ENCODE results near the gene TCEA3. TPM values are rescaled to one million over a fixed set of nuclear protein-coding genes. Genes with fewer than 3 reads are reported as not detected.

TCEA3 gene
- polyA plus RNA-seq, 3 donors, result 10.9 to 77.7 (median 19.1) TPM

DNA sequence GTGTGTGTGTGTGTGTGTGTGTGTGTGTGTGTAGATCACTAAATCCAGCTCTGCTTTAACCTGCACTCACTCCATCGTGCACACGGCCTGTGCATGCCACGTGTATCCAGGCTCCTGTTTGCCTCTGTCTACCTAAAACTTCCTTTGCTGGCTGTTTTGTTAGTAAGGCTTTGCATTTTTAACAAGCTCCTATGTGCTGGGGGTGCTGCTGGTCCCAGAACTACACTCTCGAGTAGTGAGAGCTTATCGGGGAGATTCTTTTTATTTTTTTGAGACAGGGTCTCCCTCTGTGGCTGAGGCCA is 596 bp upstream of the TCEA3 start:
- WGBS, 3 donors, result 23 to 40% (median 28%) methylated on average over 5 of the region's 5 CpGs
- H3K27ac ChIP-seq (ENCODE audit: low read depth, low read length), result no peak overlapping the region

DNA sequence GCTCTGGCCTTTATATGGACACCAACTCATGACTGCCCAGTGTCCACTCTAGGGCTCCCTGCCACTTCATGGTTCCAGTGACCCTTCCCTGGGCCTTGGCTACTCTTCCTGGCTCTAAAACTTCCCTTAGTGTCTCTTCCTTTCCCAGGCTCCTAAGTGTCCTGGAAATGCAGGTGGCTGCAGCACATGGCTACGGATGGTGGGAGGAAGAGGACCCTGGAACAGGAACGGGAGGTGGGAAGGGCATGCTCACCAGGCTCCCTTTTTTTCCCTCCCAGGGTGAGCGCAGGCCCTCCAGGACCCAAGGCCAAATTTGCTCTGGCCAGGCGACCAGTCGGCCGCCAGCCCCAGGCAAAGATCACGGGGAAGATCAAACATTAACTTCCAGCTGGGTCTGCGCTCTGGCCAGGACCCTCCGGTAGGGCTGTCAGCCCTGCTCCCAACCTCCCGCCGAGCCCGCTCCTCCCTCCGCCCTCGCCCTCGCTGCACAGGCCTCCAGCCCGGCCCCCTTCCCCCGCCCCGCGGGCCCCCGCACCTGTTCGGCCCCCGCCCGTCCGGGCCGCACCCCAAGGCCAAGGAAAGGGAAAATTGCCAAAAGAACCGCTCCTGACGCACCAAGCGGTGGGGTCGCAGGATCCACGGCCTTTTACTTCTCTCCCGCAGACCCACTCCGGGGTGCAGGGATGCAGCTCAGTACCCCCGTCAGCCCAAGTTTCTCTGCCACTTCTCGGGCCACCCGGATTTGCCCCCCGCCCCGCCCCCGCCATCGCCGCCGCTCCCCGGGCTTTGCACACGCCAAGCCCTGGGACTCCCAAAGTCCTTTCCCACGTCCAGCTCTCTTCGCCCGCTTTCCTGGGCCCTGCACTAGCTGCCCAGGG is 894 bp downstream of the TCEA3 start:
- WGBS, 3 donors, result 4 to 10% (median 7%) methylated on average over 25 to 46 of the region's 46 CpGs
- H3K27ac ChIP-seq (ENCODE audit: low read depth, low read length), result no peak overlapping the region

DNA sequence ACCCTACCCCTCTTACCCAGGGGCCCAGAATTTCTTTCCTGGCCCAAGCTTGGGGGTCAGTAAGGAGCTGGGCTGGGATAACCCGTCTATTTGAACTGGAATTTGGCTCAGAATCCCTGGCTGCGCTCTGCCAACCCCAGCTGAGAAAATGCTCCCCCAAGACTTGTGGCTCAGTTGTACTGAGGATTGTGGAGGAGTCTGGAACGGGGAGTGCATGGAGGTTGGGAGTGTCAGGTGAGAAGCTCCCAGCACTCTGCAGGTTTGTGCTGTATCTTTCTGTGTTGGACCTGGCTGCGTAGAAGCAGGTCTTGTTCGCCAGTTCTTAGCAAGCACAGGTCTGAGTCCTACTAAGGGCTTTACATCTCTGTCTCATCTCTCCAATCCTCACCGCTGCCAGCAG is 1.6 kb downstream of the TCEA3 start:
- H3K27ac ChIP-seq (ENCODE audit: low read depth, low read length), result no peak overlapping the region
- 32 to 61% (median 57%) methylated on average over 6 of the region's 6 CpGs for WGBS, 3 donors

DNA sequence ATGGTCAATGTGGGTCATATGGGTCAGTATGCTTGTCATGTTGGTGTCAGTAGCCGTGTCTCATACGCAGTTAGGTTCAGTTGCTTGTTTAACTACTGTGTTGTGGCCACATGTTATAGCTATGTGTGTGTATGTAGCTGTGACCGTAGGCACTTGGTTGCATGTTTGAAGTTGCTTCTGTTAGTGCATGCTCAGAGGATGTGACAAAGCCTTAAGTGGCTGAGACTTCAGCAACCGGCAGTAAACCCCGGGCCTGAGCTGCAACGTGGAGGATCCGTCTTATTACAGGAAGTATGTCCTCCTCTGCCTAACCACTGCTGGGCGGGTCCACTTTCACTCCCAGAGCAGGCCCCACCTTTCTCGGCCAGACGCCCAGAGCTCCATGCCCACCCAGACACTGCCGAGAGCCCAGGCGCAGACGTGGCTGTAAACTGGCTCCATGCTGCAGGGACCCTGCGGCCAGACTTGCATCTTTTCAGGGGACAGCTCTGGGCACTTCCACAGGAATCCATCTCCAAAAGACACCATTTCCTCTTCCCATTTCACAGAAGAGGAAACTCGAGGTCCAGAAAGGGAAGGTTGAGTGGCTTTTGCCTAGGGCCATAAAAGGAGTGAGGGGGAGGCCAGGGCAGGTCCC is 2.2 kb downstream of the TCEA3 start:
- WGBS, 3 donors, result 5 to 12% (median 10%) methylated on average over 15 of the region's 15 CpGs
- no peak overlapping the region for H3K27ac ChIP-seq (ENCODE audit: low read depth, low read length)

DNA sequence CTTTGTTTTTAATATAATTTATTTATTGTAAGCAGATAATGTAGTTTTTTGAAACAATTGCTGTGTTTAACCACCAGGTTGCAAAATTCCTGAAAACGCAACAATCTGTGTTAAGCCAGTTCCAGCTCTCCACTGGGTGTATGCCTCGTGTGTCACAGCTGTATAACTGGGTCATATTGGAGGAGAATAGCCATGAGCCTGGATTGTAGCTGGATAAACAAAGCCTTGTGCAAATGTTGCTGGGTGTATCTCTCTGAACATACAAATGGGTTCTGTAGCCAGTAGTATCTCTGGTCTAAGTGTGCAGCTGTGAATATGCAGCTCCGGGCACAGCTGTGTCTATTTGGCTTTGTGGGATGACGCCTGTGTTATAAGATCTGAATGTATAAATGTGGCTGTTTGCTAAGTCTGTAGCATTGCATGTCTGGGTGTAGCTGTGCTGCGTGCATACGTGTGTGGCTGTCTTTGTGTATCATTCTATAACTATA is 2.8 kb downstream of the TCEA3 start:
- H3K27ac ChIP-seq (ENCODE audit: low read depth, low read length), result no peak overlapping the region
- WGBS, 3 donors, result 24 to 54% (median 52%) methylated on average over 6 of the region's 6 CpGs

DNA sequence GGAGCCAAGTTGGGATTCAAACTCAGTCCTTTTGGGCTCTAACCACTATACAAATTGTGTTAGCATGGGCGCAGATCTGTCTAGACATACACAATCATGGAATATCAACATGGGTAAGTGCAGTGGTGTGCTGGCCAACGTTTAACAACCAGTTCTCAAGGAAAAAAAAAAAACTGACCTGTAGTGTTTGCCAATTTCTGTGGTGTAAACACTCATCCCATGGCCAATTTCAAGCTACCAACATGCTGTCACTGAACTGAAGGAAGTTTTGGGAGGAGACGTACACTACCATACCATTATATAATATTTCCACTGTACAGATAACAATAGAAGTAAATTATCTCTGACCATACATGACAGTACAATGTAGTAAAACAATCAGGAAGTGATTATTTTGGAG is 3.2 kb downstream of the TCEA3 start:
- WGBS, 3 donors, result 38 to 71% (median 71%) methylated on average over 3 of the region's 3 CpGs
- no peak overlapping the region for H3K27ac ChIP-seq (ENCODE audit: low read depth, low read length)

DNA sequence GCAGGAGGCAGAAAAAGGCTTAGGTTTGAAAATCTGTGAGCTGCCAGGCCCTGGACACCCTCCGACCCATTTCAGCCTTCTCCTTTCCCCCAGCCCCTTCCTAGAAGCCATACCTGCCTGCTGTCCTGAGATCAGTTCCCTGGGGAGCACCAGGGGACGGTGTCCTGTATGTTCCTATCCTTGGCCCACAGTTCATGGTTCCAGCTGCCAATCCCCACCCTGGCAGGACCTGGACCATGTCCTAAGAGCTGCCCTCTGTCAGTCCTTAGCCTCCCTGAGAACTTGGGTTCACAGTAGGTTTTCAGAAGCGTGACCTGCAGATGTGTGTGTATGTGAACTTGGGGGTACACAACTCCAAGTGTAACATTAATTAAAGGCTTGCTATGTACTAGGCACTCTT is 3.8 kb downstream of the TCEA3 start:
- H3K27ac ChIP-seq (ENCODE audit: low read depth, low read length), result no peak overlapping the region
- 50 to 91% (median 72%) methylated on average over 3 of the region's 3 CpGs for WGBS, 3 donors

DNA sequence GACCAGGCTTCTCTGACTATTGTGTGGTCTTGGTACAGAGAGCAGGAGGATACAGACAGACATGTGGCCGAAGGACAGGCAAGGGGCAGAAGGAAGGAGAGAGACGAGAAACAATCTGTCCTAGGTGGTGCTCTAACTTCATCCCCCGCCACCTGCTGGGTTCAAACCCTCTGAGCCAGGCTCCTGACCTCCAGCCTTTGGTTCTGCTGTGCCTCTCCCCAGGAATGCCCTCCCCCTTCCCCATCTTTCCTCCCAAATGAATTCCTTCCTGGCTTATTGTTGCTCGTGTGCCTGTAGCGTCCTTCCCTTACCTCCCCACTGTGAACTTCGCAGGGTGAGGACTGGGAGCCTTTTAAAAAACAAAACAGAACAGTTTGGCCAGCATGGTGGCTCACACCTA is 5.4 kb downstream of the TCEA3 start:
- 70 to 87% (median 80%) methylated on average over 6 of the region's 6 CpGs for WGBS, 3 donors
- H3K27ac ChIP-seq (ENCODE audit: low read depth, low read length), result no peak overlapping the region

DNA sequence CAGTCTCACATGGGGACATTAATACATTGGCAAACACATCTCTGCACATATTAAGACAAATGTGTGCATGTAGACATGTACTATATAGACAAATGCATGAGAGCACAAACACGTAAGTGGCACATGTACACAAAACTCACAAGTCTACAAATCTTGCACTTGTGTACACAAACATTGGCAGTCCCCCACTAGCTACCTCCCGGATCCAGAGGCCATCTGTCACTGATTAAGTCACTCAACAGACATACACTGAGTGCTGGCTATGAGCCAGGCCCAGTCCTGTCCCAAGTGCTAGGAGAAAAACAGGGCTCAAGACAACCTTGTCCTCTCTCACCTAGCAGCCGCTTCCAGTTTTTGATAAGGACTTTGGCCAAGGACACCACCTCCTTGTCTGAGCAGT is 7.0 kb downstream of the TCEA3 start:
- no peak overlapping the region for H3K27ac ChIP-seq (ENCODE audit: low read depth, low read length)
- WGBS, 3 donors, result 27 to 74% (median 72%) methylated on average over 3 of the region's 3 CpGs

DNA sequence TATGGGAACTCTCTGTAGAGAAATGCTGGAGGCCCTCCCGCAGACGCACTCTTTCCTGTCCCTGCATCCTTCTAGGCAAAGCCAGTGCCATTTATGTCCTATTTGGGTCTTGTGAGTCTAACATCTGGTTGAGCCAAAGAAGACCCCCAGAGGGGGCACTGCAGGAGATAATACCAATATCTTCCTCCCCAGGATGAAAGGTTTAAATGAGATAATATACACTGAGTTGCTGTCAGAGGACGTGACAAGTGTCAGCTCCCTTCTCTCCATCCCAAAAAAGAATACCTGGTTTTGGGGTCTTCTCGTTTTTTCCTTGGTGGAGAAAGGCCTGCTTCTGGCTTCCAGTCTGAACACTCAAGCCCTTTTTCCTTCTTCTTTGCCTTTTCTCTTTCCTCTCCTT is 7.6 kb downstream of the TCEA3 start:
- WGBS, 3 donors, result 76 to 95% (median 90%) methylated on average over 4 of the region's 4 CpGs
- no peak overlapping the region for H3K27ac ChIP-seq (ENCODE audit: low read depth, low read length)

DNA sequence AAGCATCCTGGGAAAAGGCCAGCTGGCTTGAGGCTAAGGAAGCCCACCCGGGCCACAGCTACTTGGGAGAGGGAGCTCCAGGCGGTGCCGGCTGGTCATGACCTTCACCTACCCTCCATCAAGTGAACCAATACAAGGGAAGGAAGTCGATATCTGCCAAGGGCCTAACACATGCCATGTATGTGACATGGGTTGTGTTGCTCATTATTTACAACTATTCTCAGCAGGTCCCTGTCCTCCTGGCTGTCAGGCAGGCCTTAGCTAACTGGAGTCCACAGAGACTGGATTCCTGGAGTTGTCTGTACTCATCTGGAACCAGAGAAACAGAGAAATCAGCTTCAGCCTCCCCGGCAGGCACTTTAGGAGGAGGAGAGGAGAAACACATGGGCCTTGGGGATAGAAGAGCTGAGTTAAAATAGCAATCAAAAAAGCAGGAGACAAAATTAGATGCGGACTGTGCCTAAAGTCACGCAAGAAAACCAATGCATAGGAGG is 15.7 kb downstream of the TCEA3 start:
- 65 to 69% (median 68%) methylated on average over 7 of the region's 7 CpGs for WGBS, 3 donors
- no peak overlapping the region for H3K27ac ChIP-seq (ENCODE audit: low read depth, low read length)

DNA sequence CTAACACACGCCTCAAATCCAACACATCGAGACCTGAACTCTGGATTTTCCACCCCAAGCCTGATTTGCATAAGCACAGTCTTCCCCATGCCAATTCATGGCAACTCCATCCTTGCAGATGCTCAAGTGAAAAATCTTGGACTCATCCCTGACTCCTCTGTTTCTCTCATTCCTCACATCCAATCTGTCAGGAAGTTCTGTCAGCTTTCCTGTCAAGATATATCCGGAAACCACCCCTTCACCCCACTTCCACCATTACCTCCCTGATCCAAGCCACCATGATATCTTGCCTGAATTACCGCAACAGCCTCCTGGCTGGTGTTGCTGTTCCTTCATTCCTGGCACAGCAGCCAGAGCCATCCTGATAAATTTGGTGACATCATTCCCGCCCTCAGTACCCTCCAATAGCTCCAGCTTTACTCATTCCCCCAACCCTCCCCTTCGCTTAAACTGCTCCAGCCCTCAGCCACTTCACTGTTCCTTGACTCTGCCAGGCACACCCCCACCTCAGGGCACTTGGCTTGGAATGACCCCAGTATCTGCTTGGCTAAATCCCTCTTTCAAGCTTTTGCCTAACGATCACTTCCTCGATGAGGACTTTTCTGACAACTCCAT is 17.4 kb downstream of the TCEA3 start:
- 90 to 93% (median 92%) methylated on average over 8 of the region's 8 CpGs for WGBS, 3 donors
- no peak overlapping the region for H3K27ac ChIP-seq (ENCODE audit: low read depth, low read length)

DNA sequence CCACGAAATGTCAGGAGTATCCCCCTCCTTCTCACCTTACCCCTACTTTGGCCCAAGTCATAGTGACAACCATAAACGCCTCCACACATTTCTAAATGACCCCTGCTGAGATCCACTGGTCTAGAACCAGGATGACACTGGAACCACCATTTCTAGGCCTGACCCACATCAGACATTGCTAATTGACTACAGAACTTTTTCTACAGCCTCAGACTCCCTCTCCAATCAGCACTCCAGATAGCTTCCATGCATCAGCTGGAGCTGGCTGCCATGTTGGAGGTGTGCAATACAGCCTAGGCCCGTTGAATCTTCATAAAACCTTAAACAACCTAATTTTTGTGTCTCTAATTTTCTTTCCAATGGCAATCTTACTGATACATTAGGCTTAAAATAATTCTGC is 18.6 kb downstream of the TCEA3 start:
- no peak overlapping the region for H3K27ac ChIP-seq (ENCODE audit: low read depth, low read length)
- 52 to 89% (median 87%) methylated on average over 3 of the region's 3 CpGs for WGBS, 3 donors

DNA sequence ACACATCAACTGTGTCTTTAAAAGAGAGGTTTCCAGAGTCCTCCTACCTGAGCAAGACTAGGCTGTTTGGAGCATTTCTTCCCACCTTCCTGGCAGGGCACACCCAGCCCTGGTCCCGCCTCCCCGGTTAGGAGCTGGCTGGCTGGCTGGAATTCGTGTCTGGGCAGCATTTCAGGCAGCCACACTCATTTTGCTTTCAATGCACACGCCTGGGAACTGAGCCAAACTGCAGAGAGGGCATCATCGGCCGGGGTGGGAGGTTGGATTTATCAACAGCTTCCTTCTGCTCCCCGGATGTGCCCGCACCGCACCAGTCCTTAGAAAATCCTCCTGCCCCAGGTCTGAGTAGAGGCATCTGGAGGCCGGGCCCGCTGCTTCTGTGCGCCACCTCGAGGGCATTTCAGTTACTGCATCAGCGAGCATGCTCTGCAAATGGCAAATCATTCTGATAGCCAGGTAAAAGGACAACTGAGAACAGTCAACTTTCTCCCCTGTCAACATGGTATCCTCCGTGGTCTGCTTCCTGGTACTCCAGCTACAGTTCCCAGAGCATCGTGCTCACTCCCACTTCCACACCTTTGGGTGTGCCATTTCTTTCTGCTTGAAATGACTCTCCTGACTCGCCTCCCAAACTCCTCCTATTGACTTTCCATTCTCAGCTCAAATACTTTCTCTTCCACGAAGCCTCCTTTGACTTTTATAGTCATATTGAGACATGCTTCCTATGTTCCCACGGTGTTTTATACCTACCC is 20.6 kb downstream of the TCEA3 start:
- WGBS, 3 donors, result 7 to 10% (median 9%) methylated on average over 19 of the region's 19 CpGs

DNA sequence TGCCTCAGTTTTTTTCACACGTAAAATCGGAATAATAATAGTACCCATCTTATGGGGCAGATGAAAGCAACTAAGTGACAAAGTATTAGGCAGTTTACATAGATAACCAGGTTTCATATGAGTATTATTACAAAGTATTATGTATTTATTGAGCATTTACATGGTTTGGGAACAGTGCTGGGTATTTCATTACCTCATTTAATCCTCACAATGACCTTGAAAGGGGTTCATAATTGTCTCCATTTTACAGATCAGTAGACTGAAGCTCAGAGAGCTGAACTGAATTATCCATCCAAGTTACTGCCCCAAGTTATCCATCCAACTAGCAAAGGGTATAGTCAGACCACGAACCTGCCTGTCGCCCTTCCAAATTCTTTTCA is 21.2 kb downstream of the TCEA3 start:
- WGBS, 3 donors, result 56 to 89% (median 84%) methylated on average over 4 of the region's 4 CpGs
- no peak overlapping the region for H3K27ac ChIP-seq (ENCODE audit: low read depth, low read length)

More for the DNA sequence above, 20.6 kb downstream of the TCEA3 start:
- no peak overlapping the region for H3K27ac ChIP-seq (ENCODE audit: low read depth, low read length)

DNA sequence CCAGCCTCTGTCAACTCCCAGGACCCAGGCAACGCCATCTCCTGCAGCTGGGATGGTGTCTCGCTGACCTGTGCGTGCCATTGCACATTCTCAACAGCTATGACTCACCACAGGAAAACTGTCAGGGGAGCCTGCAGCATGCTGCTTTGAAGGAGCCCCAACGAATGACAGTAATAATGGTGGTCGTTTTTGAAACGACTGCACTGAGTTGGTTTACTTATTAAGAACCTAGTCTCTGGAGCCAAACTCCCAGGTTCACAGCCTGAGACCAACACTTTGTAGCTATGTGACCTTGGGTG is 21.6 kb downstream of the TCEA3 start:
- WGBS, 3 donors, result 23 to 31% (median 24%) methylated on average over 6 of the region's 6 CpGs
- no peak overlapping the region for H3K27ac ChIP-seq (ENCODE audit: low read depth, low read length)

DNA sequence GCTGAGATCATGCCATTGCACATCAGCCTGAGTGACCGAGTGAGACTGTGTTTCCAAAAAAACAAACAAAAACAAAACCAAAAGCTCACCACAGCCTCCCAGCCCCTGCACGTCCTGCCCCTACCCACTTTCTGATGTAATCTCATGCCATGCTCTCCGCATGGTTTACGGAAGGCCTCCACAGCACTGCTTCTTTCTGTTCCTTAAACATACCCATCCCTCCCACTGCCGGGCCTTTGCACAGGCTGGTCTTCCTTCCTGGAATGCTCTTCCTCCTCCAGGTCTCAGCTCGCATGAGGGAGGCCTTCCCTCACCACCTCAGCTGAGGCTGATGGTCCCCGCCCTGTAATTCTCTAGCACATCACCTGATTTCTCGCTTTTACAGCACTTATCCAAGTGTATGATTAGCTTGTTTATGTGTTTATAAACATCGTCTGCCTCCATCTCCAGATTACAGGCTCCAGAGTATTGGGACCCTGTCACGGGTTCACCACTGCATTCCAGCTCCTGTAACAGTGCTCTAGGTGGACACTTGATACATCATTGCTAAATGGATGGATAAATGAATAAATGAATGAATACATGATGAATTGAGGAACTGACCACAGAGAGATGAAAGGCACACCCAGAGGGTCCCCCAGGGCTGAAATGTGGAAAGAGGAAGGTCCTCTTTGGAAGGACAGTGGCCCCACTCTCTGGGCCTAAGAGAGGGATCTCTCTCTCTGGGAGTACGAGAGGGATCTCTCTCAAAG is 22.1 kb downstream of the TCEA3 start:
- WGBS, 3 donors, result 78 to 81% (median 79%) methylated on average over 11 of the region's 11 CpGs
- H3K27ac ChIP-seq (ENCODE audit: low read depth, low read length), result no peak overlapping the region

DNA sequence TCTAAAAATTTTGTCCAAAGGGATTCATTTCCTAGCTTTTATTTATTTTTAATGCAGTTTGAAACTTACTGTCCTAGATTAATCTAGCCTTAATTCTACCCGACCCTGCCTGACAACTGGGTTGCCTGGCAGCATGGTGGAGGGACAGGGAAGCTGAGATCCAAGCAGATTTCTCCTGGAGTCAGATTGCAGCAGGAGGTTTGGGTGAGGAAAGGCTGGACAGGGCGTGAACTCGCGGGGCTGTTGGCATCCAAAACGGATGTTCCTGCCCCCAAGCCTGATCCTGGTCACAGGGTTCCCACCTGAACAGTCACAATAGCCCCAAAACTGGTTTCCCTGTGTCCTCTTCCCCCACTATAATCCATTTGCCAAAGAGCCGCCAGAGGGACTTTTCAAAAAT is 23.2 kb downstream of the TCEA3 start:
- 64 to 85% (median 73%) methylated on average over 6 of the region's 6 CpGs for WGBS, 3 donors
- no peak overlapping the region for H3K27ac ChIP-seq (ENCODE audit: low read depth, low read length)

All from adipose tissue (tissue), 3 donors.